B cell (primary cell): ENCODE results near the gene FTO.

Experiments used
- CTCF ChIP-seq: fragments of 200-600 bp; IDR thresholded peaks from one replicate; pipeline ENCODE4 v1.8.0; 2022; ENCODE audit warnings: antibody characterized with exemption, mild to moderate bottlenecking
- EZH2 ChIP-seq: IDR thresholded peaks from 2 replicates; pipeline ENCODE4 v1.6.1; 2012; ENCODE audit warnings: borderline replicate concordance, low read depth, mild to moderate bottlenecking, moderate library complexity, low read length; ENCODE audit not compliant: insufficient read depth, poor library complexity, severe bottlenecking

DNA sequence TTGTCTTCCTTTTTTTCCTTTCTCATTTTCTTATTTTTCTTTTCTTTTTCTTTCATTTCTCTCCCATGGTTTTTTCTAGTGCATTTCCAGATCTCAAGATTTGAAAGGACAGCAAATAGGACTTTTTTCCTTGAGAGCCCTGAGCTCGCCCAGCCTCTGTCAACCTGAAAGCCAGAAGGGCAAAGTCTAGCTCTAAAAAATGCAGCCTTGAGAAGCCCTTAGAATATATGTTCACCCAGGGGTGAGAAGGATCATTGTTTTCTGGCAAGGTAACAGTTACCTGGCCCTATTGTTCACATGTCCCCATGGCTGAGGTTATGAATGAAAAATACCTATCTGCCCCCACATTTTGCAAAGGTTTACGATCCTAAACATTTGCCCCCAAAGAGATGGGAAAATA lies 364.3 kb downstream of the FTO start:
- TF ChIP-seq EZH2 = no peak
- no peak for TF ChIP-seq CTCF
